H9 (cell line): ENCODE results near the gene TEX28. TPM values are rescaled to one million over a fixed set of nuclear protein-coding genes. Genes with fewer than 3 reads are reported as not detected.

Source experiments
- DNase-seq: peaks from one replicate; pipeline ENCODE4 v3.0.0-alpha.2; 2017
- H2AFZ ChIP-seq: one replicate; pipeline ENCODE4 v1.6.1; 2013; ENCODE audit warnings: mild to moderate bottlenecking, low read length, control low read depth, moderate library complexity
- H2AK5ac ChIP-seq: 2 replicates; pipeline ENCODE4 v1.6.1; 2013; ENCODE audit warnings: low read length, control low read depth, mixed read lengths; ENCODE audit not compliant: insufficient read length
- H2BK120ac ChIP-seq: one replicate; pipeline ENCODE4 v1.6.1; 2013; ENCODE audit warnings: low read depth, mild to moderate bottlenecking, low read length, control low read depth, inconsistent platforms; ENCODE audit not compliant: poor library complexity, severe bottlenecking
- H2BK12ac ChIP-seq: 2 replicates; pipeline ENCODE4 v1.6.1; 2013; ENCODE audit warnings: low read length, control low read depth, mixed read lengths, low read depth; ENCODE audit not compliant: insufficient read length
- H2BK15ac ChIP-seq: 2 replicates; pipeline ENCODE4 v1.6.1; 2013; ENCODE audit warnings: low read depth, low read length, control low read depth
- H2BK20ac ChIP-seq: one replicate; pipeline ENCODE4 v1.6.1; 2013; ENCODE audit warnings: low read depth, mild to moderate bottlenecking, low read length, control low read depth, inconsistent platforms; ENCODE audit not compliant: poor library complexity, severe bottlenecking
- H2BK5ac ChIP-seq: 2 replicates; pipeline ENCODE4 v1.6.1; 2013; ENCODE audit warnings: low read length, control low read depth, mixed read lengths; ENCODE audit not compliant: insufficient read length
- H3K14ac ChIP-seq: 2 replicates; pipeline ENCODE4 v1.6.1; 2013; ENCODE audit warnings: low read length, control low read depth; ENCODE audit not compliant: insufficient read depth
- H3K18ac ChIP-seq: 2 replicates; pipeline ENCODE4 v1.6.1; 2013; ENCODE audit warnings: low read depth, mild to moderate bottlenecking, mixed read lengths, low read length, control low read depth; ENCODE audit not compliant: insufficient read length
- H3K23ac ChIP-seq: 2 replicates; pipeline ENCODE4 v1.6.1; 2013; ENCODE audit warnings: low read length, control low read depth, mixed read lengths, low read depth; ENCODE audit not compliant: insufficient read length
- H3K23me2 ChIP-seq: 2 replicates; pipeline ENCODE4 v1.6.1; 2013; ENCODE audit warnings: low read depth, mild to moderate bottlenecking, mixed read lengths, low read length, control low read depth; ENCODE audit not compliant: insufficient read length, poor library complexity, severe bottlenecking
- H3K27ac ChIP-seq: 2 replicates; pipeline ENCODE4 v1.5.1; 2013; ENCODE audit warnings: low read length, control low read depth, mixed read lengths, low read depth; ENCODE audit not compliant: insufficient read length
- H3K27me3 ChIP-seq: 2 replicates; pipeline ENCODE4 v1.6.1; 2013; ENCODE audit warnings: low read length, control low read depth, inconsistent platforms; ENCODE audit not compliant: insufficient read depth
- H3K4ac ChIP-seq: 2 replicates; pipeline ENCODE4 v1.6.1; 2013; ENCODE audit warnings: low read depth, mild to moderate bottlenecking, control low read depth, inconsistent platforms, low read length, moderate library complexity
- H3K4me1 ChIP-seq: 2 replicates; pipeline ENCODE4 v1.6.1; 2013; ENCODE audit warnings: low read length, control low read depth, inconsistent platforms; ENCODE audit not compliant: insufficient read depth
- H3K4me2 ChIP-seq: 2 replicates; pipeline ENCODE4 v1.6.1; 2013; ENCODE audit warnings: low read length, control low read depth, mixed read lengths; ENCODE audit not compliant: insufficient read length, insufficient read depth
- H3K56ac ChIP-seq: 2 replicates; pipeline ENCODE4 v1.6.1; 2013; ENCODE audit warnings: low read depth, mild to moderate bottlenecking, mixed read lengths, low read length, control low read depth; ENCODE audit not compliant: insufficient read length
- H3K79me1 ChIP-seq: 2 replicates; pipeline ENCODE4 v1.6.1; 2013; ENCODE audit warnings: low read depth, mild to moderate bottlenecking, moderate library complexity, low read length, control low read depth, inconsistent platforms; ENCODE audit not compliant: insufficient read depth, poor library complexity, severe bottlenecking
- H3K79me2 ChIP-seq: 2 replicates; pipeline ENCODE4 v1.6.1; 2013; ENCODE audit warnings: low read length, control low read depth, inconsistent platforms; ENCODE audit not compliant: insufficient read depth
- H3K9ac ChIP-seq: 2 replicates; pipeline ENCODE4 v1.6.1; 2013; ENCODE audit warnings: low read length, control low read depth, mixed read lengths; ENCODE audit not compliant: insufficient read length; ENCODE audit errors: extremely low read depth
- H3K9me3 ChIP-seq: one replicate; pipeline ENCODE4 v1.6.1; 2013; ENCODE audit warnings: low read depth, low read length, inconsistent platforms; ENCODE audit not compliant: control insufficient read depth
- H3T11ph ChIP-seq: one replicate; pipeline ENCODE4 v1.6.1; 2013; ENCODE audit warnings: mild to moderate bottlenecking, low read length, control low read depth, inconsistent platforms
- H4K20me1 ChIP-seq: one replicate; pipeline ENCODE4 v1.6.1; 2013; ENCODE audit not compliant: control insufficient read depth, insufficient read length, insufficient read depth
- H4K5ac ChIP-seq: 2 replicates; pipeline ENCODE4 v1.6.1; 2013; ENCODE audit warnings: low read depth, mild to moderate bottlenecking, mixed read lengths, low read length, control low read depth; ENCODE audit not compliant: insufficient read length
- H4K8ac ChIP-seq: replicated peaks from 2 replicates; pipeline ENCODE4 v1.6.1; 2013; ENCODE audit warnings: low read length, control low read depth, mixed read lengths, low read depth; ENCODE audit not compliant: insufficient read length
- H4K91ac ChIP-seq: 2 replicates; pipeline ENCODE4 v1.6.1; 2013; ENCODE audit warnings: low read depth, mild to moderate bottlenecking, moderate library complexity, mixed read lengths, low read length, control low read depth; ENCODE audit not compliant: insufficient read length
- H3K27ac Mint-ChIP-seq, 3 experiments: 2 replicates in 2 of 3; 3 replicates in 1 of 3; pipeline ENCODE4 v1.8.0; 2020 to 2021; ENCODE audit warnings: mixed read lengths in 3 of 3, mild to moderate bottlenecking in 1 of 3, moderate library complexity in 1 of 3
- H3K27me3 Mint-ChIP-seq: 2 replicates; pipeline ENCODE4 v1.8.0; 2021; ENCODE audit warnings: low read depth, mild to moderate bottlenecking, moderate library complexity, mixed read lengths
- H3K36me3 Mint-ChIP-seq, 3 experiments: 2 replicates in 2 of 3; 3 replicates in 1 of 3; pipeline ENCODE4 v1.8.0; 2020 to 2021; ENCODE audit warnings: low read depth in 3 of 3, mixed read lengths in 3 of 3; ENCODE audit not compliant: insufficient read depth in 1 of 3
- H3K4me1 Mint-ChIP-seq, 2 experiments: 2 replicates each; pipeline ENCODE4 v1.8.0; 2020; ENCODE audit warnings: mixed read lengths in 2 of 2
- H3K4me3 Mint-ChIP-seq, 2 experiments: 2 replicates in 1 of 2; 3 replicates in 1 of 2; pipeline ENCODE4 v1.8.0; 2020 to 2021; ENCODE audit warnings: mild to moderate bottlenecking in 2 of 2, mixed read lengths in 2 of 2, moderate library complexity in 1 of 2
- H3K9me3 Mint-ChIP-seq, 2 experiments: 2 replicates in 1 of 2; 3 replicates in 1 of 2; pipeline ENCODE4 v1.8.0; 2020; ENCODE audit warnings: mild to moderate bottlenecking in 2 of 2, mixed read lengths in 2 of 2, moderate library complexity in 1 of 2
- WGBS: extraction: QIAGEN DNeasy Blood & Tissue Kit; methylation state at CpG from one replicate; pipeline ENCODE4 v1.1.7; 2013; ENCODE audit warnings: missing lambda C conversion rate, low lambda C conversion rate, mixed read lengths; ENCODE audit not compliant: insufficient read length; ENCODE audit errors: extremely low coverage; 5-methylcytosine and 5-hydroxymethylcytosine counted together
- total RNA-seq: library from RNA; stranded (reverse); gene quantifications from 2 replicates; pipeline ENCODE4 v1.2.1, GENCODE V29; 2021
- TF ChIP-seq, protein P1 (sequence below): fragments of 200-600 bp; sonication (generic); conservative IDR thresholded peaks from 3 replicates; pipeline ENCODE4 v1.8.0; 2021; ENCODE audit warnings: antibody characterized with exemption, mild to moderate bottlenecking

The TEX28 gene
- total RNA-seq, 1 experiment from 2014 or later: not detected

DNA sequence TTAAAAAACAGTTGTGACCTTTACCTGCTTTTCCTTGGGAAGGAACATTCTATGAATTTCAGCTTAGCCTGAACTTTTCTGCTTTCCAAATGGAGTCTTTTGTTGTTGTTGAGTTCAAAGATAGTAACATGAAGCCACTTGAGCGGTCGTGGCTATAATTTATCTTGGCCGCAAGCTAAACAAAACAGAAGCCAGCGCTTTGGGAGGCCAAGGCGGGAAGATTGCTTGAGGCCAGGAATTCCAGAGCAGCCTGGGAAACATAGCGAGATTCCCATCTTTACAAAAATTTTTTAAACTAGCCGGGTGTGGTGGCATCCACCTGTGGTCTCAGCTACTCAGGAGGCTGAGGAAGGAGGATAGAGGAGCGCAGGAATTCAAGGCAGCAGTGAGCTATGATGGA, 30.6 kb upstream of the TEX28 start:
- Histone ChIP-seq H2BK5ac (no peak overlapping the region), H4K20me1 (no peaks in the 10 kb centered on the region), H3K18ac (no peak overlapping the region), H2AFZ (no peak overlapping the region), H3K9ac (no peak overlapping the region), H4K5ac (no peak overlapping the region), H3K4me2 (no peak overlapping the region), H3K23me2 (no peaks in the 10 kb centered on the region), H4K91ac (no peak overlapping the region), H2BK120ac (no peak overlapping the region), H2BK12ac (no peak overlapping the region), H3K9me3 (peaks cover 41% of the 10 kb centered on the region), H3K27ac (no peak overlapping the region), H4K8ac (no peak overlapping the region), H3K79me2 (no peaks in the 10 kb centered on the region), H3K27me3 (no peaks in the 10 kb centered on the region), H3T11ph (no peak overlapping the region), H3K4me1 (no peaks in the 10 kb centered on the region), H3K4ac (no peak overlapping the region), H3K14ac (no peak overlapping the region), H3K23ac (no peak overlapping the region), H2AK5ac (no peak overlapping the region), H2BK20ac (no peak overlapping the region), H3K79me1 (no peaks in the 10 kb centered on the region), H2BK15ac (no peak overlapping the region), H3K56ac (no peak overlapping the region)
- peaks cover 45% of the 10 kb centered on the region for H3K27me3 Mint-ChIP-seq
- TF ChIP-seq, protein P1, sequence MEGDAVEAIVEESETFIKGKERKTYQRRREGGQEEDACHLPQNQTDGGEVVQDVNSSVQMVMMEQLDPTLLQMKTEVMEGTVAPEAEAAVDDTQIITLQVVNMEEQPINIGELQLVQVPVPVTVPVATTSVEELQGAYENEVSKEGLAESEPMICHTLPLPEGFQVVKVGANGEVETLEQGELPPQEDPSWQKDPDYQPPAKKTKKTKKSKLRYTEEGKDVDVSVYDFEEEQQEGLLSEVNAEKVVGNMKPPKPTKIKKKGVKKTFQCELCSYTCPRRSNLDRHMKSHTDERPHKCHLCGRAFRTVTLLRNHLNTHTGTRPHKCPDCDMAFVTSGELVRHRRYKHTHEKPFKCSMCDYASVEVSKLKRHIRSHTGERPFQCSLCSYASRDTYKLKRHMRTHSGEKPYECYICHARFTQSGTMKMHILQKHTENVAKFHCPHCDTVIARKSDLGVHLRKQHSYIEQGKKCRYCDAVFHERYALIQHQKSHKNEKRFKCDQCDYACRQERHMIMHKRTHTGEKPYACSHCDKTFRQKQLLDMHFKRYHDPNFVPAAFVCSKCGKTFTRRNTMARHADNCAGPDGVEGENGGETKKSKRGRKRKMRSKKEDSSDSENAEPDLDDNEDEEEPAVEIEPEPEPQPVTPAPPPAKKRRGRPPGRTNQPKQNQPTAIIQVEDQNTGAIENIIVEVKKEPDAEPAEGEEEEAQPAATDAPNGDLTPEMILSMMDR: no peak
- no peak for DNase-seq
- H3K4me1 Mint-ChIP-seq: peaks cover 2 to 6% of the 10 kb centered on the region in 2 experiments; a peak in 2 of 4 replicates
- H3K36me3 Mint-ChIP-seq: peaks cover 0 to 2% (median 2%) of the 10 kb centered on the region in 3 experiments; a peak in 2 of 7 replicates
- H3K27ac Mint-ChIP-seq: no peak overlapping the region
- WGBS: no CpG with 5 or more reads among the region's 8 CpGs
- peaks cover 80 to 84% of the 10 kb centered on the region in 2 experiments for H3K9me3 Mint-ChIP-seq
- H3K4me3 Mint-ChIP-seq: no peak overlapping the region
